DOHH2 (cell line): ENCODE data around the gene ITPKB.

Experiments
- CTCF ChIP-seq: fragments of 200-600 bp; sonication (generic); IDR thresholded peaks from one replicate; pipeline ENCODE4 v1.5.1; 2014; ENCODE audit warnings: antibody characterized with exemption, mild to moderate bottlenecking, low read depth, low read length; ENCODE audit not compliant: poor library complexity, severe bottlenecking
- EZH2phosphoT487 ChIP-seq: fragments of 200-600 bp; sonication (generic); IDR thresholded peaks from 2 replicates; pipeline ENCODE4 v1.6.1; 2017; ENCODE audit warnings: borderline replicate concordance, mild to moderate bottlenecking, antibody characterized with exemption, low read length, moderate library complexity, mixed read lengths

GRCh38 chr1:226732856-226733291 is 6.2 kb downstream of the ITPKB start:
- TF ChIP-seq CTCF (no peak), EZH2phosphoT487 (no peak)
